GM10847 (cell line): ENCODE results near the gene FCRL5.

ENCODE experiments used
- POLR2A ChIP-seq: IDR thresholded peaks from 2 replicates; pipeline ENCODE4 v1.6.1; 2011; ENCODE audit not compliant: insufficient read length; ENCODE audit errors: extremely low read depth

The FCRL5 gene

GRCh38 chr1:157551694-157552693, at the start of gene FCRL5:
TSS of gene FCRL5 (minus strand) at chr1:157552515. CDS start at chr1:157552362, 153 bp downstream.
- no peak for TF ChIP-seq POLR2A

- TF ChIP-seq POLR2A: no peak
Measured at GRCh38 chr1:157600236-157600635, 47.9 kb upstream of the FCRL5 start.

GRCh38 chr1:157597959-157598667, 45.8 kb upstream of the FCRL5 start, which contains the start of gene FCRL4:
TSS of gene FCRL4 (minus strand) at chr1:157598085. CDS start at chr1:157597944, 141 bp downstream.
- TF ChIP-seq POLR2A: no peak

GRCh38 chr1:157596384-157596783, 44.1 kb upstream of the FCRL5 start:
- TF ChIP-seq POLR2A: no peak

GRCh38 chr1:157595356-157595755, 43.0 kb upstream of the FCRL5 start:
- no peak for TF ChIP-seq POLR2A

- no peak for TF ChIP-seq POLR2A
Measured at GRCh38 chr1:157585984-157586383, 33.7 kb upstream of the FCRL5 start.

- no peak for TF ChIP-seq POLR2A
Measured at GRCh38 chr1:157584503-157584902, 32.2 kb upstream of the FCRL5 start.

GRCh38 chr1:157580828-157581210, 28.5 kb upstream of the FCRL5 start:
- no peak for TF ChIP-seq POLR2A

- no peak for TF ChIP-seq POLR2A
Measured at GRCh38 chr1:157580179-157580827, 28.0 kb upstream of the FCRL5 start.

DNA sequence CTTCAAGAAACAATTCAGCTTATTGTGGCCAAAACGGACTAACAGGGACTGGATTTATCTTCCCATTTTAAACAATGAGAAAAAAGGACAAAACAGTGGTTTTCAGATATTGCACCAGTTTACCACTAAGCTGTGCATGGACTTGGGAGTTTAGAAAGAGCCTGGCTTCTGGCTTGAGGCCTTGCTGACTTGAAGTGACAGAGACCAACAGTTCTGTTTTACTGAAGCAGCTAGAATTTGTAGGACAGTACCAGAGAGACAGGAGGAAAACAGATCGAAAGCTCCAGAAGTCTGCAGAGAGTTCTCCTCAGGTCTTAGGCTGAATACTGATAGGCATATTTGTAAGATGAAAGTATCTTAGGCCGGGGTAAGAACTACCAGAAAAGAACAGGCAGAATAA, 25.1 kb upstream of the FCRL5 start:
- no peak for TF ChIP-seq POLR2A

- TF ChIP-seq POLR2A: no peak
Measured at GRCh38 chr1:157575744-157576143, 23.4 kb upstream of the FCRL5 start.

- TF ChIP-seq POLR2A: no peak
Measured at GRCh38 chr1:157574836-157575235, 22.5 kb upstream of the FCRL5 start.

GRCh38 chr1:157566484-157567300, 14.4 kb upstream of the FCRL5 start:
- no peak for TF ChIP-seq POLR2A

GRCh38 chr1:157562515-157562914, 10.2 kb upstream of the FCRL5 start:
- TF ChIP-seq POLR2A: no peak

DNA sequence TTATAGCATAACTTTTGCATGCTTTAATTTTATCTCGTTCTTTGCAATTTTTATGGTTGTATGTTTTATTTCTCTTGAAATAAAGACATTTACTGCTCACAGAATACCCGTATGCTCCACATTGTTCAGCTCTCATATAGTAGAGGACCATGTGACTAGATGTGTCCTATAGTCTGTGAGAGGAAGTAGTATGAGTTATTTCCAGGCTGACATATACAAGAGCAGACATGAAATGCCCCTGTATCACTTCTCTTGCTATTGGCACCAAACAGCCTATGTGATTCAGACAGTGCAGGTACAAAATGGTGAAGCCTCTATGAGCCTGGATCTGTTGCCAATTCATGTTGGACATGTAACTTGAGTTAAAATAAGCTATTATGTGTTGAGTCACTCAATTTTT, 5.8 kb upstream of the FCRL5 start:
- TF ChIP-seq POLR2A: no peak
